IPS DF 6.9 (cell line): ENCODE results near the gene N4BP2L1.
A peak's percentile ranks its signal among the peaks of the same experiment; 100 is the strongest.

Experiments used
- DNase-seq: peaks from one replicate; pipeline ENCODE4 v3.0.0-alpha.2; 2013; ENCODE audit warnings: low read depth, low spot score
- H3K27ac ChIP-seq: one replicate; pipeline ENCODE4 v1.5.1; 2013; ENCODE audit warnings: low read length, control low read depth
- H3K27me3 ChIP-seq: 2 replicates; pipeline ENCODE4 v1.6.1; 2013; ENCODE audit warnings: mild to moderate bottlenecking, low read length; ENCODE audit not compliant: control insufficient read depth, insufficient read depth
- H3K36me3 ChIP-seq: 2 replicates; pipeline ENCODE4 v1.6.1; 2013; ENCODE audit warnings: low read length; ENCODE audit not compliant: control insufficient read depth, insufficient read depth
- H3K4me1 ChIP-seq: 2 replicates; pipeline ENCODE4 v1.6.1; 2013; ENCODE audit warnings: low read length; ENCODE audit not compliant: control insufficient read depth, insufficient read depth
- H3K4me3 ChIP-seq: 2 replicates; pipeline ENCODE4 v1.5.1; 2013; ENCODE audit warnings: mild to moderate bottlenecking, low read length
- H3K9me3 ChIP-seq: 2 replicates; pipeline ENCODE4 v1.6.1; 2013; ENCODE audit warnings: low read length, inconsistent platforms; ENCODE audit not compliant: control insufficient read depth, insufficient read depth
- WGBS: extraction: QIAGEN DNeasy Blood & Tissue Kit; methylation state at CpG from one replicate; pipeline ENCODE4 v1.1.7; 2013; ENCODE audit warnings: mixed read lengths, missing lambda C conversion rate; ENCODE audit not compliant: insufficient read length, insufficient coverage; 5-methylcytosine and 5-hydroxymethylcytosine counted together

The N4BP2L1 gene

DNA sequence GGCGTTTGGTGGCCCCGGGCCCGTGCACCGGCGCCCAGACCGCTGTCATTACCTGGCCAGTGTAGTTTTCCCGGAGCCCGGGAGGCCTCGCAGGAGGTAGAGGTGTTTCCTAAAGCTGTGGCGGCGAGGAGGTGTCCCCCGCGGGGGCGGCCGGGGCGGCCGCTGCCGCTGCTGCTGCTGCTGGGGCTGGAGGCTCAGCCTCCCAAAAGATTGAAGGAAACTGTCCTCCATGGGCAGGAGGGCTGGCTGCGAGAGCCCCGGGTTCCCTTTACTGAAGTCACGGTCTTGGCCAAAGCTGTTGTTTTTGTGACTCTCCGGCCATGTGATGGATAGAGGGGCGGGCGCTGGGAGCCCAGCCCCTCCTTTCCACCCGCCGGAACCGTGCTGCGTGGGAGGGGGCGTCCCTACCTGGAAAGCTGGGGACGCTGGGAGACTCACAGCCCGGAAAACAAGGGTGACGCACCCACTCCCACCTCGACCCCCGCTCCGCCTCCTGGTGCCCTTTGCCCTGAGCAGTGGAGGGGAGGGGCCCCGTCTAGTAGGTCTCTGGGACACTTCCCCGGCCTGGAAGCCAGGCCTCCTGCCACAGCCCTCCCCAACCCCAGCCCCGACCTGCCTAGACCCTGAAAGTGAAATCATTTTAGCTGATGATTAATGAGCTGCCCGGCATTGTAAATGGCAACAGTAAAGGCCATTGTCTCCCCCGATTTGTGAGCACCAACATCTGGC is at the start of gene N4BP2L1:
N4BP2L1 (minus strand) TSS at position 279 of the 729 bp plus-strand sequence; CDS start at position 231, 48 bp downstream.
- WGBS, result no CpG with 5 or more reads among the region's 40 CpGs
- Histone ChIP-seq H3K27me3 (no peaks in the 10 kb centered on the region), H3K4me1 (no peaks in the 10 kb centered on the region), H3K4me3 (peak within 1 kb of the TSS; percentile 86), H3K27ac (no peak within 1 kb of the TSS), H3K36me3 (no peaks in the 10 kb centered on the region), H3K9me3 (no peaks in the 10 kb centered on the region)
- no peak for DNase-seq

DNA sequence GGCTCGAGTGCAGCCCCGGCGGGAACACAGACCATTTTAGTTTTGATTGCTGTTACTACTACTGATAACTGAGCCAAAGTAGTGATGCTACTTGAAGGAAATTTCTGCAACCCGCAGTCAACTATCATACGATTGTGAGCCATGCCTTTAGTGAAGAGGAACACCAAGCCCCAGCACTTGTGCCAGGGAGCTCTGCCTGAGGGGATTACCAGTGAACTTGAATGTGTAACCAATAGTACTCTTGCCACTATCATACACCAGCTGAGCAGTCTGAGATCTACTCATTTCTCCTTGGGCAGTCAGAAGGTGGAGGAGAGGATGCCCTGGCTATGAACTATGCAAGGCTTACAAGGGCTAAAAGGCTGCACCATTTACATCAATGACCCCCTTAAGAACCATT is 49.0 kb upstream of the N4BP2L1 start:
- no peaks in the 10 kb centered on the region for H3K27me3 ChIP-seq
- H3K4me1 ChIP-seq, result no peaks in the 10 kb centered on the region
- WGBS, result no CpG with 5 or more reads among the region's 5 CpGs
- no peaks in the 10 kb centered on the region for H3K36me3 ChIP-seq
- DNase-seq, result no peak
- no peak overlapping the region for H3K4me3 ChIP-seq
- H3K27ac ChIP-seq, result no peak overlapping the region
- H3K9me3 ChIP-seq, result no peaks in the 10 kb centered on the region

DNA sequence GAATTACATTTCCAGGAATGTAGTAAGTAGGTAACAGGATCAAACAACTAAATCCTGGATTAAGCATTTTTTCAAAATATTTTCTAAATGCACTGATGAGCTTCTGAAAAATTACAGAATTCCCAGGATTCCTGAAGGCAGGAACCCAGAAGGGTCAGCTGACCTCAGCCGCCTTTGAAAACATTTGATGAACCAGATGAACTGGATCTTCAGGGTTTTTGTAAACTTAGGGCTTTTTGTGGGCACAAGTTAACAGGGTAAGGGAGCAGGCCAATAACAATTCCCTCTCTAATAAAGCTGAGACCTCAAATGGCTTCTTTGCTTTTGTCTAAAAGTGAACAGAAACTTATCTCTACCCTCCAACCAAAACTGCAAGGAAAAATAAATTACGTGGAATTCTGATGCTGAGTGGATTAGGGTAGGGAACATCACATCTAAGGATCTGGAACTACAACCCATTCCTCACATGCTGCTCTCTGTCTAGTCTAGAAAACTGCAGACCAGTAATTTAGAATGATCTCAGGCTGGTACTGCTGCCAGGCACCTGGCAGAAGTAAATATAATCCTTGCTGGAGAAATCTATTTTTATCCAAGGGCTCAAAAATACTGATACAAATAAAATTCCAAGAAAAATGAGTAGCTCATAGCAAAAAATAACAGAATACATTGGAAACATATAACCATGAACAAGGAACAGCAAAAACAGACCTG is 48.2 kb upstream of the N4BP2L1 start:
- DNase-seq, result no peak
- H3K4me3 ChIP-seq, result no peak overlapping the region
- no CpG with 5 or more reads among the region's 2 CpGs for WGBS
- H3K27ac ChIP-seq, result no peak overlapping the region
- no peaks in the 10 kb centered on the region for H3K36me3 ChIP-seq
- no peaks in the 10 kb centered on the region for H3K27me3 ChIP-seq
- H3K4me1 ChIP-seq, result no peaks in the 10 kb centered on the region
- no peaks in the 10 kb centered on the region for H3K9me3 ChIP-seq

DNA sequence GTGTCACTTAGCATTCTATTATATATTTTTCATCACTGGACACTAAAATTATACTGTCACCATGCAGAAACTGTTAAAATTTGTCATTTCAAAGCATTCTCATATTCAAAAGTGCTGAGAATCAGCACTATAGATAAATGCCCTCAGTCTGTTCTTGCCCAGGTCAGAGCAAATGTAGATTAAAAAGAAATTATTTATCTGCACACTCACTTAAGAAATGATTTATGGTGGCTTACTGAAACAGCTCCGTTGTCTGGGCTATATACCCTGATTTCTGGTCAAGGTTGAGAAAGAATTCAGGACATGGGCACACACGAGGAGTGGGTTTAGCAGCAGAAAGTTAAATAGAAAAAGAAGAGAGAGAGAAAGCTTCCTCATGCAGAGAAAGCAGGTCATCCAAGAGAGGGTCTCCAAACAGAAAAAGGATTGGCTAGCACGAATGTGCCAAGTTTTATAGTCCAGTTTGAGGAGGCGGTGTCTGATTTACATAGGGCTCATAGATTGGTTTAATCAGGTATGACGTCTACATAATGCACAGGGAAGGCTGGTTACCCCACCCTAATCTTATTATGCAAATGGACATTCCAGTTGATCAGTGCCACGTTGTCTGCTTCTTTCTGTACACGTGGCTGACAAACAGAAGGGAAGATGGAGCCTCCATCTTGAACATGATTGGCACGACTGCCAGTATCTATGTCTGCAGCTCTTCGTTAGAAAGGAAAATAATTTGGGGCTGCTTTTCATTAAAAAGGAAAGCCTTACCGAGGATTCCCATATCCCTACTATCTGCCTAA is 47.3 kb upstream of the N4BP2L1 start:
- no peaks in the 10 kb centered on the region for H3K9me3 ChIP-seq

DNA sequence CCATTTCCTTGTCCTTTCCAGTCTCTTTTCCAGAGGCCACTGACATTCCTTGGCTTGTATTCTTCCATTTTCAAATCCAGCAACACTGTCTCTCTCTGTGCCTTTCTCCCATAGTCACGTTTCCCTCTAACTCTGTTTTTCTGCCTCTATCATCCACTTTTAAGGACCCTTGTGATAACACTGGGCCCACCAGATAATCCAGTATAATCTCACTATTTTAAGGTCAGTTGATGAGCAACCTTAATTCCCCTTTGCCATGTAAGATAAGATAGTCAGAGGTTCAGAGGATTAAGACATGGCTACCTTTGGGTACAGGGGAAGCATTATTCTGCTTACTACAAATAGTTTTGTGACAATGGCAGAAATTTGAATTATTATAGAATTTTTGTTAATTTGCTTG is 45.7 kb upstream of the N4BP2L1 start:
- no peak overlapping the region for H3K27ac ChIP-seq
- no peaks in the 10 kb centered on the region for H3K9me3 ChIP-seq
- DNase-seq, result no peak
- no peaks in the 10 kb centered on the region for H3K36me3 ChIP-seq
- WGBS, result no CpG with 5 or more reads among the region's 1 CpG
- no peaks in the 10 kb centered on the region for H3K27me3 ChIP-seq
- no peaks in the 10 kb centered on the region for H3K4me1 ChIP-seq
- H3K4me3 ChIP-seq, result no peak overlapping the region

More for the DNA sequence above, 47.3 kb upstream of the N4BP2L1 start:
- Histone ChIP-seq H3K4me3 (no peak overlapping the region), H3K36me3 (no peaks in the 10 kb centered on the region), H3K27ac (no peak overlapping the region), H3K4me1 (no peaks in the 10 kb centered on the region), H3K27me3 (no peaks in the 10 kb centered on the region)
- WGBS, result no CpG with 5 or more reads among the region's 10 CpGs
- DNase-seq, result no peak

DNA sequence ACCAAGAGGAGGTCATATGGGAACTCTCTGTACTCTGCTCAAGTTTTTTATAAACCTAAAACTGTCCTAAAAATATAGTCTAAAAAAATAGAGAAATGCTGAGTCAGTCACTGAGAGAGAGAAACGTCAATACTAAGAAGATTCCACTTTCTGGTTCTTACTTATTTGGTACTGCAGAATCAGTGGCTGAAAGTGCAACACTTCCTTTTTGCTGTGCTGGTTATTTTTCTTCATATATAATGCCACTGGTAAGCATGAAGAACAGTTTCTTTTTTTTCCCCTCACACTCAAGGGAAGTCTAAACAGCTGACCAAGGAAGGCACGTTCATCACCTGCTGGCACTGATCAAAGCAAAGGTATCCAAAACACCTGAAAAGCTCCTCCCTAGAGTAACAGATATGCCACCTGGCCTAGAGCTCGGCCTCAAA is 44.3 kb upstream of the N4BP2L1 start:
- H3K4me3 ChIP-seq, result no peak overlapping the region
- H3K27ac ChIP-seq, result no peak overlapping the region
- no peaks in the 10 kb centered on the region for H3K9me3 ChIP-seq
- no CpG with 5 or more reads among the region's 3 CpGs for WGBS
- no peak for DNase-seq
- H3K4me1 ChIP-seq, result no peaks in the 10 kb centered on the region
- no peaks in the 10 kb centered on the region for H3K36me3 ChIP-seq
- H3K27me3 ChIP-seq, result no peaks in the 10 kb centered on the region

DNA sequence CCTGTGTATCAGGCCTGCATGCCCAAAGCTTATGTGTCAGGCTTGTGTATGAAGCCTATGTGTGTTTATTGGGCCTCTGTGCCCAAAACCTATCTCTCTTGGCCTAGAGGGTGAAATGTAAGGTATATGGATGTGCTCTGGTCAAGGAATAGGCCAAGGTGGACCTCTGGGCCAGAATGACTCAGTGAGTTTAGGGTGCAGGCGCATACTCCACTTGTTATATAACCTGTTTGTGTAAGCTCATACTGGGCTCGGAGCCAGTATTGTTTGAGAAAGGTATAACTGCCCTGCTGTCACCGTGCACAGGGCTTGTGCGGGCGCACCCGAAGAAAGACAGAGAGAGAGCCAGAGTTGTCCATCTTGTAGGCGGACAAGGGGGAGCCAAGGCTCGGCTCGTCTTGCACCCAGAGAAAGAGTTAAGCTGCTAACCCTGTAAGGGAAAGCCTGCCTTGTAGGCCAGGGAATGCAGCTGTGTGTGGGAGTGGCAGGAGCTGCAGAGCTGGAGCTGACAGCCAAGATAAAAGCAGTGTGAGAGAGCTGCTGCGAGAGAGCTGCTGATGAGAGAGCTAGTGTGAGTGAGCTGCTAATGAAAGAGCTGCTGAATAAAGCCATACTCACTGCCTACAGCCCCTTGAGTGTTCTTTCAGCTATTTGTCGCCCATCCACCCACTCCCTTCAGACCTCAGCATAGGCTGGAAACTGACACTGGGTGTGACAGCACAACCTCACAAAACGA is 43.4 kb upstream of the N4BP2L1 start:
- H3K27me3 ChIP-seq, result no peaks in the 10 kb centered on the region
- H3K4me1 ChIP-seq, result no peaks in the 10 kb centered on the region
- H3K27ac ChIP-seq, result no peak overlapping the region
- WGBS, result no CpG with 5 or more reads among the region's 12 CpGs
- H3K9me3 ChIP-seq, result no peaks in the 10 kb centered on the region
- H3K4me3 ChIP-seq, result no peak overlapping the region
- DNase-seq, result no peak
- H3K36me3 ChIP-seq, result no peaks in the 10 kb centered on the region

DNA sequence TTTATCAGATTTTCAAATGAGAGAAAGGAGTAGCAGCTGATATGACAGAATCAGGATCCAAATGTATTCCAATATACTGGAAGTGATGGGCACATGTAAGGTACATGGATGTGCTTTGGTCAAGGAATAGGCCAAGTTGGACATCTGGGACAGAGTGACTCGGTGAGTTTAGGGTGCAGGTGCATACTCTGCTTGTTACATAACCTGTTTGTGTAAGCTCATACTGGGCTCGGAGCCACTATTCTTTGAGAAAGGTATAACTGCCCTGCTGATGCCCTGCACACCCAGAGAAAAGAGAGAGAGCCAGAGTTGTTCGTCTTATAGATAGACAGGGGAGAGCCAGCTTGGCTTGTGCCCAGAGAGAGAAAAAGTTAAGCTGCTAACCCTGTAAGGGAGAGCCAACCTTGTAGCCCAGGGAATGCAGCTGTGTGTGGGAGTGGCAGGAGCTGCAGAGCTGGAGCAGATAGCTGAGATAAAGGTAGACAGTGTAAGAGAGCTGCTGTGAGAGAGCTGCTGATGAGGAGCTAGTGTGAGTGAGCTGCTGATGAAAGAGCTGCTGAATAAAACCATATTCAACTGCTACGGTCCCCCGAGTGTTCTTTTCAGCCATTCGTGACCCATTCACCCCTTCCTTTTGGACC is 40.7 kb upstream of the N4BP2L1 start:
- Histone ChIP-seq H3K27me3 (no peaks in the 10 kb centered on the region), H3K4me3 (no peak overlapping the region), H3K36me3 (no peaks in the 10 kb centered on the region), H3K9me3 (no peaks in the 10 kb centered on the region), H3K4me1 (no peaks in the 10 kb centered on the region), H3K27ac (no peak overlapping the region)
- no peak for DNase-seq
- WGBS, result no CpG with 5 or more reads among the region's 6 CpGs

DNA sequence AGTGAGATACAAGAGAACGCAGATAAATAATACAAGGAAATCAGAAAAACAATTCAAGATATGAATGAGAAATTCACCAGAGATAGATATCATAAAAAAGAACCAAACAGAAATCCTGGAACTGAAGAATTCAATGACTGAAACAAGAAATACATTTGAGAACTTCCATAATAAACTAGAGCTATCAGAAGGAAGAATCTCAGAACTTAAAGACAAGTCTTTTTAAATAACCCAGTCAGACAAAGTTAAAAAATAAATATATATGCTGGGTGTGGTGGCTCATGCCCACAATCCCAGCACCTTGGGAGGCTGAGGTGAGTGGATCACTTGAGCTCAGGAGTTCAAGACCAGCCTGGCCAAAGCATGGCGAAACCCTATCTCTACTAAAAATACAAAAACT is 28.7 kb upstream of the N4BP2L1 start:
- no CpG with 5 or more reads among the region's 2 CpGs for WGBS
- no peaks in the 10 kb centered on the region for H3K9me3 ChIP-seq
- no peaks in the 10 kb centered on the region for H3K4me1 ChIP-seq
- H3K27ac ChIP-seq, result no peak overlapping the region
- no peak for DNase-seq
- H3K36me3 ChIP-seq, result no peaks in the 10 kb centered on the region
- H3K4me3 ChIP-seq, result no peak overlapping the region
- H3K27me3 ChIP-seq, result no peaks in the 10 kb centered on the region

DNA sequence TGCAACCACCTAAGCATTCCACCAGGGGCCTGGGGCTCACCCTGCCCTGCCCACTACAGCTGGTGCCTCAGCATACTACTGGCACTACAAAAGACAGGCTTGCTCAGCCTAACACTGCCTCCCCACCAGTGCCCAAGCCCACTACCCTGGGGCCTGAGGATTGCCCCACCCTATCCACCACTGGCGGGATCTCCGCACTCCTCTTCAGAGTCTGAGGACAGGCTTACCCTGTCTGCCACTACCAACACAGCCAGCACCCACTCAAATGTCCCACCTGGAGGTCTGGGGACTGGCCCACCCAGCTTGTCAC is 27.6 kb upstream of the N4BP2L1 start:
- no CpG with 5 or more reads among the region's 2 CpGs for WGBS

More for the DNA sequence above, 27.6 kb upstream of the N4BP2L1 start:
- no peak for DNase-seq
- no peaks in the 10 kb centered on the region for H3K9me3 ChIP-seq
- H3K4me3 ChIP-seq, result no peak overlapping the region
- H3K36me3 ChIP-seq, result no peaks in the 10 kb centered on the region
- H3K27me3 ChIP-seq, result no peaks in the 10 kb centered on the region
- no peak overlapping the region for H3K27ac ChIP-seq
- no peaks in the 10 kb centered on the region for H3K4me1 ChIP-seq
